GM23338 (cell line): Measurements from ENCODE around the gene IL26. TPM values are rescaled to one million over a fixed set of nuclear protein-coding genes. Genes with fewer than 3 reads are reported as not detected.

Experiments used
- ATAC-seq: fragments of 200-7000 bp; cut with Tn5 transposase; 3 replicates; pipeline ENCODE4 v1.9.1; 2020
- DNase-seq: peaks from one replicate; pipeline ENCODE4 v3.0.0-alpha.2; 2015; ENCODE audit warnings: low spot score
- H2AFZ ChIP-seq: fragments of 200-600 bp; sonication (generic); 2 replicates; pipeline ENCODE4 v1.8.0; 2016; ENCODE audit warnings: antibody characterized with exemption, mild to moderate bottlenecking, moderate library complexity
- H3F3A ChIP-seq: fragments of 200-600 bp; sonication (generic); replicated peaks from 2 replicates; pipeline ENCODE4 v1.8.0; 2017; ENCODE audit warnings: antibody characterized with exemption, mixed run types, low read depth
- H3K27ac ChIP-seq: fragments of 200-600 bp; sonication (generic); 2 replicates; pipeline ENCODE4 v1.6.1; 2016; ENCODE audit warnings: low read depth
- H3K27me3 ChIP-seq: fragments of 200-600 bp; sonication (generic); 2 replicates; pipeline ENCODE4 v1.8.0; 2016; ENCODE audit warnings: mild to moderate bottlenecking, mixed run types, moderate library complexity; ENCODE audit not compliant: insufficient read depth
- H3K36me3 ChIP-seq: fragments of 200-600 bp; sonication (generic); 2 replicates; pipeline ENCODE4 v1.8.0; 2016; ENCODE audit warnings: mild to moderate bottlenecking; ENCODE audit not compliant: insufficient read depth
- H3K4me1 ChIP-seq: fragments of 200-600 bp; sonication (generic); 2 replicates; pipeline ENCODE4 v1.8.0; 2016; ENCODE audit warnings: mild to moderate bottlenecking, moderate library complexity; ENCODE audit not compliant: insufficient read depth
- H3K4me2 ChIP-seq: fragments of 200-600 bp; sonication (generic); 2 replicates; pipeline ENCODE4 v1.7.1; 2017; ENCODE audit warnings: mixed run types
- H3K4me3 ChIP-seq: fragments of 200-600 bp; sonication (generic); 2 replicates; pipeline ENCODE4 v1.6.1; 2016; ENCODE audit warnings: mixed run types
- H3K79me2 ChIP-seq: fragments of 200-600 bp; sonication (generic); replicated peaks from 2 replicates; pipeline ENCODE4 v1.8.0; 2017; ENCODE audit warnings: mild to moderate bottlenecking; ENCODE audit not compliant: insufficient read depth
- H3K9me2 ChIP-seq: fragments of 200-600 bp; sonication (generic); 2 replicates; pipeline ENCODE4 v1.8.0; 2017; ENCODE audit not compliant: insufficient read depth
- H4K20me1 ChIP-seq: fragments of 200-600 bp; sonication (generic); replicated peaks from 2 replicates; pipeline ENCODE4 v1.8.0; 2017; ENCODE audit warnings: mild to moderate bottlenecking; ENCODE audit not compliant: insufficient read depth
- H3K27ac Mint-ChIP-seq: 2 replicates; pipeline ENCODE4 v1.8.0; 2020; ENCODE audit warnings: inconsistent platforms, mild to moderate bottlenecking, moderate library complexity, mixed read lengths
- H3K27me3 Mint-ChIP-seq: 3 replicates; pipeline ENCODE4 v1.8.0; 2022; ENCODE audit warnings: low read depth, mild to moderate bottlenecking, moderate library complexity, mixed read lengths, inconsistent platforms; ENCODE audit not compliant: insufficient read depth, poor library complexity
- H3K36me3 Mint-ChIP-seq: 3 replicates; pipeline ENCODE4 v1.8.0; 2021; ENCODE audit warnings: low read depth, mild to moderate bottlenecking, inconsistent platforms, moderate library complexity, mixed read lengths
- H3K4me1 Mint-ChIP-seq: 3 replicates; pipeline ENCODE4 v1.8.0; 2020; ENCODE audit warnings: mild to moderate bottlenecking, inconsistent platforms, mixed read lengths
- H3K4me3 Mint-ChIP-seq: 3 replicates; pipeline ENCODE4 v1.8.0; 2021; ENCODE audit warnings: moderate library complexity, mild to moderate bottlenecking, inconsistent platforms, mixed read lengths
- H3K9me3 Mint-ChIP-seq: 3 replicates; pipeline ENCODE4 v1.8.0; 2020; ENCODE audit warnings: moderate library complexity, mild to moderate bottlenecking, inconsistent platforms, mixed read lengths
- CREB1 ChIP-seq: fragments of 250-450 bp; sonication (Bioruptor Pico); IDR thresholded peaks from 2 replicates; pipeline ENCODE4 v1.5.0; 2020; ENCODE audit warnings: low read depth, mild to moderate bottlenecking, moderate library complexity
- NANOG ChIP-seq: IDR thresholded peaks from 2 replicates; pipeline ENCODE4 v1.6.1; 2016; ENCODE audit warnings: antibody characterized with exemption, borderline replicate concordance
- ZNF114 ChIP-seq: fragments of 250-450 bp; sonication (Bioruptor Pico); IDR thresholded peaks from 2 replicates; pipeline ENCODE4 v1.5.0; 2020; ENCODE audit warnings: mild to moderate bottlenecking, moderate library complexity
- polyA plus RNA-seq: library from polyadenylated mRNA; unstranded; fragments of >200 nt; fragmentation: Nextera tagmentation; extraction: Ambion mirVana; gene quantifications from 2 replicates; pipeline ENCODE4 v1.2.1, GENCODE V29; 2016
- total RNA-seq: library from RNA; depleted of rRNA; stranded (reverse); fragments of >200 nt; shearing (Covaris generic); gene quantifications from 2 replicates; pipeline ENCODE4 v1.2.3, GENCODE V29; 2014
- TF ChIP-seq, protein P1 (sequence below): fragments of 250-450 bp; sonication (Bioruptor Pico); IDR thresholded peaks from 2 replicates; pipeline ENCODE4 v1.5.0; 2020; ENCODE audit warnings: mild to moderate bottlenecking, moderate library complexity
- TF ChIP-seq, protein P2 (sequence below): IDR thresholded peaks from 2 replicates; pipeline ENCODE4 v1.6.1; 2016; ENCODE audit warnings: antibody characterized with exemption

The IL26 gene
- total and polyA plus RNA-seq, 2 experiments from 2014 or later: not detected

DNA sequence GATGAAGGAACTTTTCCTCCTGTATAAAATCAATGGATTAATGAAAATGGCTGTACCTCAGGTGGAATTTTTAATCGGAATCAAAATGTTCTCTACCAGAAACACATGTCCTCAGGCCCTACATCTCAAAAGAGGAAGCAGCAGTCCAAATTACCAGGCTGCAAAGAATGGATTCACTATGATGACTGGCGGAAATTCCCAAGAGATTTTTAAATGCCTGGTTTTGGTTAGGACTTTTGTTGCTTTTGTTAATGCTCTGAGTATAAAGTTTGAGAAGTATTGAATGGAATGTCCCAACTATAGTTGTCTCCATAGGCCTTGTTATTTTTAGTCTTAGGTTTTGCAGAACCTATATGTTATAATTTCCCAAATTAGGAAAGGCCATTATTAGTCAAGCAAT, 54.9 kb downstream of the IL26 start (continued):
- TF ChIP-seq, protein P1, sequence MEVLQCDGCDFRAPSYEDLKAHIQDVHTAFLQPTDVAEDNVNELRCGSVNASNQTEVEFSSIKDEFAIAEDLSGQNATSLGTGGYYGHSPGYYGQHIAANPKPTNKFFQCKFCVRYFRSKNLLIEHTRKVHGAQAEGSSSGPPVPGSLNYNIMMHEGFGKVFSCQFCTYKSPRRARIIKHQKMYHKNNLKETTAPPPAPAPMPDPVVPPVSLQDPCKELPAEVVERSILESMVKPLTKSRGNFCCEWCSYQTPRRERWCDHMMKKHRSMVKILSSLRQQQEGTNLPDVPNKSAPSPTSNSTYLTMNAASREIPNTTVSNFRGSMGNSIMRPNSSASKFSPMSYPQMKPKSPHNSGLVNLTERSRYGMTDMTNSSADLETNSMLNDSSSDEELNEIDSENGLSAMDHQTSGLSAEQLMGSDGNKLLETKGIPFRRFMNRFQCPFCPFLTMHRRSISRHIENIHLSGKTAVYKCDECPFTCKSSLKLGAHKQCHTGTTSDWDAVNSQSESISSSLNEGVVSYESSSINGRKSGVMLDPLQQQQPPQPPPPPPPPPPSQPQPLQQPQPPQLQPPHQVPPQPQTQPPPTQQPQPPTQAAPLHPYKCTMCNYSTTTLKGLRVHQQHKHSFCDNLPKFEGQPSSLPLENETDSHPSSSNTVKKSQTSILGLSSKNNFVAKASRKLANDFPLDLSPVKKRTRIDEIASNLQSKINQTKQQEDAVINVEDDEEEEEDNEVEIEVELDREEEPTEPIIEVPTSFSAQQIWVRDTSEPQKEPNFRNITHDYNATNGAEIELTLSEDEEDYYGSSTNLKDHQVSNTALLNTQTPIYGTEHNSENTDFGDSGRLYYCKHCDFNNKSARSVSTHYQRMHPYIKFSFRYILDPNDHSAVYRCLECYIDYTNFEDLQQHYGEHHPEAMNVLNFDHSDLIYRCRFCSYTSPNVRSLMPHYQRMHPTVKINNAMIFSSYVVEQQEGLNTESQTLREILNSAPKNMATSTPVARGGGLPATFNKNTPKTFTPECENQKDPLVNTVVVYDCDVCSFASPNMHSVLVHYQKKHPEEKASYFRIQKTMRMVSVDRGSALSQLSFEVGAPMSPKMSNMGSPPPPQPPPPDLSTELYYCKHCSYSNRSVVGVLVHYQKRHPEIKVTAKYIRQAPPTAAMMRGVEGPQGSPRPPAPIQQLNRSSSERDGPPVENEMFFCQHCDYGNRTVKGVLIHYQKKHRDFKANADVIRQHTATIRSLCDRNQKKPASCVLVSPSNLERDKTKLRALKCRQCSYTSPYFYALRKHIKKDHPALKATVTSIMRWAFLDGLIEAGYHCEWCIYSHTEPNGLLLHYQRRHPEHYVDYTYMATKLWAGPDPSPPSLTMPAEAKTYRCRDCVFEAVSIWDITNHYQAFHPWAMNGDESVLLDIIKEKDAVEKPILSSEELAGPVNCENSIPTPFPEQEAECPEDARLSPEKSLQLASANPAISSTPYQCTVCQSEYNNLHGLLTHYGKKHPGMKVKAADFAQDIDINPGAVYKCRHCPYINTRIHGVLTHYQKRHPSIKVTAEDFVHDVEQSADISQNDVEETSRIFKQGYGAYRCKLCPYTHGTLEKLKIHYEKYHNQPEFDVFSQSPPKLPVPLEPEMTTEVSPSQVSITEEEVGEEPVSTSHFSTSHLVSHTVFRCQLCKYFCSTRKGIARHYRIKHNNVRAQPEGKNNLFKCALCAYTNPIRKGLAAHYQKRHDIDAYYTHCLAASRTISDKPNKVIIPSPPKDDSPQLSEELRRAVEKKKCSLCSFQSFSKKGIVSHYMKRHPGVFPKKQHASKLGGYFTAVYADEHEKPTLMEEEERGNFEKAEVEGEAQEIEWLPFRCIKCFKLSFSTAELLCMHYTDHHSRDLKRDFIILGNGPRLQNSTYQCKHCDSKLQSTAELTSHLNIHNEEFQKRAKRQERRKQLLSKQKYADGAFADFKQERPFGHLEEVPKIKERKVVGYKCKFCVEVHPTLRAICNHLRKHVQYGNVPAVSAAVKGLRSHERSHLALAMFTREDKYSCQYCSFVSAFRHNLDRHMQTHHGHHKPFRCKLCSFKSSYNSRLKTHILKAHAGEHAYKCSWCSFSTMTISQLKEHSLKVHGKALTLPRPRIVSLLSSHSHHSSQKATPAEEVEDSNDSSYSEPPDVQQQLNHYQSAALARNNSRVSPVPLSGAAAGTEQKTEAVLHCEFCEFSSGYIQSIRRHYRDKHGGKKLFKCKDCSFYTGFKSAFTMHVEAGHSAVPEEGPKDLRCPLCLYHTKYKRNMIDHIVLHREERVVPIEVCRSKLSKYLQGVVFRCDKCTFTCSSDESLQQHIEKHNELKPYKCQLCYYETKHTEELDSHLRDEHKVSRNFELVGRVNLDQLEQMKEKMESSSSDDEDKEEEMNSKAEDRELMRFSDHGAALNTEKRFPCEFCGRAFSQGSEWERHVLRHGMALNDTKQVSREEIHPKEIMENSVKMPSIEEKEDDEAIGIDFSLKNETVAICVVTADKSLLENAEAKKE (CRISPR knock-in tag): no peak
- TF ChIP-seq, protein P2, sequence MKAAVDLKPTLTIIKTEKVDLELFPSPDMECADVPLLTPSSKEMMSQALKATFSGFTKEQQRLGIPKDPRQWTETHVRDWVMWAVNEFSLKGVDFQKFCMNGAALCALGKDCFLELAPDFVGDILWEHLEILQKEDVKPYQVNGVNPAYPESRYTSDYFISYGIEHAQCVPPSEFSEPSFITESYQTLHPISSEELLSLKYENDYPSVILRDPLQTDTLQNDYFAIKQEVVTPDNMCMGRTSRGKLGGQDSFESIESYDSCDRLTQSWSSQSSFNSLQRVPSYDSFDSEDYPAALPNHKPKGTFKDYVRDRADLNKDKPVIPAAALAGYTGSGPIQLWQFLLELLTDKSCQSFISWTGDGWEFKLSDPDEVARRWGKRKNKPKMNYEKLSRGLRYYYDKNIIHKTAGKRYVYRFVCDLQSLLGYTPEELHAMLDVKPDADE: no peak
- TF ChIP-seq CREB1 (CRISPR knock-in tag) (no peak), NANOG (no peak), ZNF114 (CRISPR knock-in tag) (no peak)

DNA sequence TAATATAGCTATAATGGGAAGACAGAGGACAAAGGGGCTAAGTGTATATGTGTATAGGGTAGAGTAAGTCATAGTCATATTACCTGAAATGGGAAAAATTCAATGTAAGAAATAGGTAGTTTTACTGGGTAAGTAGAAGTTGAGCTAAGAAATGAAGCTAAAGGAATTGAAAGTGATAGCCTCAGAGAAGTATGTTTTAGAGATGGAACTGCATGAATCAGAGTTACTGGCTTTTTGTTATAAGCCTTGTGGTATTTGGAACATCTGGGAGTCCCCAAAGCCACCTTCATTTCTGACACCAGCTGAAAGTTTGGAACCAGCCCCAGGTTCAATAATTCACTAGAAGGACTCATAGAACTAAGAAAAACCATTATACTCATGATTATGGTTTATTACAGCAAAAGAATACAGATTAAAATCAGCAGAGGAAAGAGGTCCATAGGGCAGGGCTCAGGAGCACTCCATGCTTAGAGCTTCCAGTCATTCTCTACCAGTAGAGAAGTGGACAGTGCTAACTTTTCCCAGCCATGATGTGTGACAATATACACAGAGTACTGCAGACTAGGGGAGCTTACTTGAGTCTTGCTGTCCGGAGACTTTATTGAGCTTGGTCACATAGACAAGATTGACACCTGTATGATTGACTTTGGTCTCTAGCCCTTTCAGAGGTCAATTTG, 56.3 kb downstream of the IL26 start:
- no peak overlapping the region for H2AFZ ChIP-seq
- no peak overlapping the region for H3K4me3 ChIP-seq
- H3K36me3 ChIP-seq: no peaks in the 10 kb centered on the region
- H3K4me2 ChIP-seq: no peak overlapping the region
- DNase-seq (no peak), ATAC-seq (no peak)
- H3K79me2 ChIP-seq: no peaks in the 10 kb centered on the region
- H4K20me1 ChIP-seq: no peaks in the 10 kb centered on the region
- H3K27ac Mint-ChIP-seq: no peak overlapping the region
- no peaks in the 10 kb centered on the region for H3K4me1 Mint-ChIP-seq
- H3K27ac ChIP-seq: no peak overlapping the region
- H3K4me3 Mint-ChIP-seq: no peak overlapping the region
- H3K9me2 ChIP-seq: no peaks in the 10 kb centered on the region; the same call in 1 of the 2 replicates
- H3K36me3 Mint-ChIP-seq: no peaks in the 10 kb centered on the region
- H3K9me3 Mint-ChIP-seq: no peaks in the 10 kb centered on the region
- no peaks in the 10 kb centered on the region for H3K27me3 ChIP-seq
- no peaks in the 10 kb centered on the region for H3K27me3 Mint-ChIP-seq
- no peaks in the 10 kb centered on the region for H3F3A ChIP-seq
- H3K4me1 ChIP-seq: no peaks in the 10 kb centered on the region
- TF ChIP-seq, protein P1 (CRISPR knock-in tag): no peak
- no peak for TF ChIP-seq NANOG
- TF ChIP-seq, protein P2: no peak
- no peak for TF ChIP-seq ZNF114 (CRISPR knock-in tag)
- no peak for TF ChIP-seq CREB1 (CRISPR knock-in tag)
